ENCODE measurements around the gene TRAPPC14.

The TRAPPC14 gene

GRCh38 chr7:100122568-100122967 is 36.0 kb downstream of the TRAPPC14 start:
- no peak for DNase-seq

GRCh38 chr7:100122067-100122466 is 36.5 kb downstream of the TRAPPC14 start:
- peak; percentile 47 for DNase-seq

GRCh38 chr7:100120733-100121036 is 37.8 kb downstream of the TRAPPC14 start:
- no peak for DNase-seq

GRCh38 chr7:100119970-100120732 is 38.4 kb downstream of the TRAPPC14 start:
- DNase-seq = peak; percentile 50

- peak; percentile 79 for DNase-seq
These were observed 39.2 kb downstream of the TRAPPC14 start, which contains the start of the genes CNPY4 and TAF6 for GRCh38 chr7:100119072-100119969. TSS of gene CNPY4 (plus strand) at chr7:100119634. CDS start at chr7:100119745, 111 bp downstream. TSS of gene TAF6 (minus strand) at chr7:100119358. CDS start at chr7:100114209, 5,149 bp downstream.

GRCh38 chr7:100118388-100119071 is 40.0 kb downstream of the TRAPPC14 start:
- no peak for DNase-seq

- no peak for DNase-seq
These were observed 43.5 kb downstream of the TRAPPC14 start for GRCh38 chr7:100115026-100115425.

GRCh38 chr7:100111914-100112313 is 46.6 kb downstream of the TRAPPC14 start:
- DNase-seq = no peak

- no peak for DNase-seq
These were observed 47.4 kb downstream of the TRAPPC14 start for GRCh38 chr7:100111156-100111555.

- DNase-seq = no peak
These were observed 48.9 kb downstream of the TRAPPC14 start for GRCh38 chr7:100109521-100110163.

GRCh38 chr7:100107890-100108289 is 50.6 kb downstream of the TRAPPC14 start:
- no peak for DNase-seq

- no peak for DNase-seq
These were observed 51.3 kb downstream of the TRAPPC14 start for GRCh38 chr7:100107125-100107737.

- DNase-seq = no peak
These were observed 51.9 kb downstream of the TRAPPC14 start for GRCh38 chr7:100106633-100107032.

GRCh38 chr7:100105534-100105933 is 53.0 kb downstream of the TRAPPC14 start:
- DNase-seq = no peak

Data from DMS79 (cell line).